ENCODE results near the gene RNU1-3. TPM values are rescaled to one million over a fixed set of nuclear protein-coding genes. Genes with fewer than 3 reads are reported as not detected.
"Not testable (repeated sequence)": the region's sequence is repeated elsewhere in the genome, so short reads cannot be mapped to it uniquely, and the experiment has no call there.

Gene RNU1-3
- total RNA-seq, 5 donors from 2014 or later (not counting 1 experiment from before 2014, with no cell fraction given), result 2,148 to 4,743 (median 3,650) TPM

GRCh38 chr1:16626409-16626983 is 40.3 kb downstream of the RNU1-3 start:
- H3K4me1 ChIP-seq (ENCODE audit: control insufficient read depth in 1 of 2, extremely low read depth in 1 of 2, insufficient read depth in 2 of 2, low read length in 2 of 2); H3K4me3 Mint-ChIP-seq; H3K27me3 Mint-ChIP-seq; H3K27me3 ChIP-seq (replicated peaks in 1 of 2; ENCODE audit: control insufficient read depth in 2 of 2, extremely low read depth in 1 of 2, insufficient read depth in 2 of 2, low read length in 1 of 2); H3K27ac Mint-ChIP-seq; H3K4me3 ChIP-seq (ENCODE audit: control insufficient read depth in 1 of 2, extremely low read depth in 1 of 2, low read length in 1 of 2); H3K27ac ChIP-seq (ENCODE audit: low read length); H3K9me3 ChIP-seq; POLR2A ChIA-PET; H3K4me1 Mint-ChIP-seq; H3K9me3 Mint-ChIP-seq; ATAC-seq (replicated peaks in 1 of 4); CTCF ChIA-PET: not testable (repeated sequence)
- 92% methylated on average over 14 of the region's 15 CpGs for WGBS (ENCODE audit: insufficient coverage)
- peaks cover 44% of the 10 kb centered on the region for H3K36me3 Mint-ChIP-seq
- H3K36me3 ChIP-seq (ENCODE audit: control insufficient read depth in 2 of 2, extremely low read depth in 1 of 2, insufficient read depth in 1 of 2, low read length in 1 of 2), result peaks cover 68 to 88% of the 10 kb centered on the region in 2 donors
- DNase-seq, result peak in 1 of 35 experiments; percentile 6

DNA sequence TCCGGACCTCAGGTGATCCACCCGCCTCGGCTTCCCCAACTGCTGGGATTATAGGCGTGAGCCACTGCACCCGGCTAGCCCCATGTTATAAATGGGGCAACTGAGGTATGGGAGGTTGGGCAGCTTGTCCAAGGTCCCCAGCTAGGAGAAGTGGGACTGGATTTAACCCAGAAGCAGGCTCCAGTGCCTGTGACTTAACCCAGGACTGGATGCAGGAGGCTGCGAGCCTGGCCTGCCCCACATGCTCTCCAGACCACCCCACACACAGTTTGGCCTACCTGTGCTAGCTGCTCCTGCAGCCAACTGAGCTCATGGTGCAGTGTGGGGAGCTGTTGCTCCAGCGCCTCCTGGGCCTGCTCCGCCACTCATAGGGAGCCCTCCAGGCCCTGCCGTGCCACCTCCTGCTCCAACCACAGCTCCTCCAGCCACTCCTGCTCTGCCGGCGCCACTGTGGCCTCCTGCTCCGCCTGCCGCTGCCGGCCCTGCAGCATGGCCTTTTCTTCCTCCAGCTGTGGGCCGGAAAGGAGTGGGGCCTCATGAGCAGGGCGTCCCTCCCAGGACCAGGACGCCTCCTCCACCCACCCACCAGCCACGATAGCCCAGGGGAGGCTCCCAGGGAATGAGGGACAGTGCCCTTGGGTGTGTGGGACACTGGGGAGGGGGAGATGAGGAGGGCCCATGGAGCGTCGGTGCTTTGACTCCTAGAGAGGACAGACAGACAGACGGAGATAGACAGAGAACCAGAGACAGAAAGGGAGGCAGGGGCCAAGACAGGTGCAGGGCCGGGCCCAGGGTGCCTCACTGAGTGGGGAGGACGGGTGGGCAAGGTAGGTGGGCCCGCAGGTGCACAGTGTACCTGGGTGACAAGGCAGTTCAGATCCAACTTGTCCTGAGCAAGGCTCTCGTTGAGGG is 41.0 kb downstream of the RNU1-3 start:
- Mint-ChIP-seq H3K27ac (no peak overlapping the region), H3K4me1 (no peaks in the 10 kb centered on the region), H3K27me3 (no peaks in the 10 kb centered on the region), H3K36me3 (peaks cover 40% of the 10 kb centered on the region), H3K4me3 (no peak overlapping the region), H3K9me3 (no peaks in the 10 kb centered on the region)
- 96% methylated on average over 22 of the region's 25 CpGs for WGBS (ENCODE audit: insufficient coverage)
- Histone ChIP-seq H3K27ac (ENCODE audit: low read length) (no peak overlapping the region), H3K4me3 (ENCODE audit: control insufficient read depth in 1 of 2, extremely low read depth in 1 of 2, low read length in 1 of 2) (no peak overlapping the region), H3K27me3 (replicated peaks in 1 of 2; ENCODE audit: control insufficient read depth in 2 of 2, extremely low read depth in 1 of 2, insufficient read depth in 2 of 2, low read length in 1 of 2) (no peaks in the 10 kb centered on the region), H3K4me1 (ENCODE audit: control insufficient read depth in 1 of 2, extremely low read depth in 1 of 2, insufficient read depth in 2 of 2, low read length in 2 of 2) (peaks cover 0 to 3% of the 10 kb centered on the region in 2 experiments), H3K36me3 (ENCODE audit: control insufficient read depth in 2 of 2, extremely low read depth in 1 of 2, insufficient read depth in 1 of 2, low read length in 1 of 2) (peaks cover 67 to 87% of the 10 kb centered on the region in 2 donors), H3K9me3 (no peaks in the 10 kb centered on the region)
- DNase-seq (peak in 1 of 35 experiments; percentile 34), ATAC-seq (replicated peaks in 1 of 4) (no peak)
- CTCF ChIA-PET, result interaction anchor here in 1 of 2 donors (0.5 kb wide), 1 partner anchor 9 kb away, joined by 6 read pairs; no protein-coding TSS in a partner anchor
- POLR2A ChIA-PET, result no interaction called here

DNA sequence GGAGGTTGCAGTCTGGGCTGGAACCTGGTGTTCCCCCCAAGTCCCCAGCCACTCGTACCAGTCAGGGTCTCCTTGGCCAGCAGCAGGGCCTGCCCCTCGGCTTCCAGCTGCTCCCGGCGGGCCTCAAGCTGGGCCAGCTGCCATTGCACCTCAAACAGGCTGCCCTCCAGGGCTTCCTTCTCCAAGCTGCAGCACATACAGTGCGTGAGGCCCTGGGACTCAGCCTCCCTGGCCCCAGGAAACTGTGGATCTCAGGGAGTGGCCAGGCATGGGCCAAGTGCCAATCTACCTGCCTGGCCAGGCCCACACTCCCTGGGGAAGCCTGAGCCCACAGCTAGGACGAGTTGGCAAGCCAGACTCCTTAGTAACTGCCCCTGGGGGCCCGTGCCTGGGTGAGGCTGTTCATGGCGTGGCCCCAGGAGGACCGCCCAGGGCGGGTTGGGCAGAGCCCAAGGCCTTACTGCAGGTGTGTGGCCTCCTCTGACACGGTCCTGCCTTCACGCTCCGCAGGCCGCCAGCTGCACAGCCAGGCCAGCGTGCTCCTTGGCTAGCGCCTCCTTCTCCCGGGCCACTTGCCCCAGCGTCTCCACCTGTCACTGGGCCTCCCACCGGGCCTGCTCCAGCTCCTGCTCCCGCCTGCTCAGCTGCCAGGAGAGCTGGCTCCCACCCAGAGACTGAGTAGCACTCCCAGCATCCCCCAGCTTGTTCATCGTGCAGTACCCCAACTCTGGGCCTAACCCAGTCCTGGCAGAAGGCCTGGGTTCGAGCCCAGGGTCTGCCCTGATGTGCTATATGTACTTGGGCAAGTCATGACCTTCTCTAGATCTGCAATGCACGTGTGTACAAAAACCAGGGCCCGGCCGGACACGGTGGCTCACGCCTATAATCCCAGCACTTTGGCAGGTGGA is 42.7 kb downstream of the RNU1-3 start:
- H3K9me3 ChIP-seq; H3K4me3 Mint-ChIP-seq; H3K4me1 ChIP-seq (ENCODE audit: control insufficient read depth in 1 of 2, extremely low read depth in 1 of 2, insufficient read depth in 2 of 2, low read length in 2 of 2); H3K4me1 Mint-ChIP-seq; H3K27me3 Mint-ChIP-seq; H3K4me3 ChIP-seq (ENCODE audit: control insufficient read depth in 1 of 2, extremely low read depth in 1 of 2, low read length in 1 of 2); ATAC-seq (replicated peaks in 1 of 4); H3K27ac Mint-ChIP-seq; H3K27me3 ChIP-seq (replicated peaks in 1 of 2; ENCODE audit: control insufficient read depth in 2 of 2, extremely low read depth in 1 of 2, insufficient read depth in 2 of 2, low read length in 1 of 2); H3K9me3 Mint-ChIP-seq; H3K27ac ChIP-seq (ENCODE audit: low read length); POLR2A ChIA-PET: not testable (repeated sequence)
- WGBS (ENCODE audit: insufficient coverage), result 95% methylated on average over 27 of the region's 27 CpGs
- peak in 3 of 35 experiments; percentile 5 to 38 (median 20) for DNase-seq
- peaks cover 30% of the 10 kb centered on the region for H3K36me3 Mint-ChIP-seq
- peaks cover 62 to 78% of the 10 kb centered on the region in 2 donors for H3K36me3 ChIP-seq (ENCODE audit: control insufficient read depth in 2 of 2, extremely low read depth in 1 of 2, insufficient read depth in 1 of 2, low read length in 1 of 2)
- CTCF ChIA-PET, result interaction anchor here in 1 of 2 donors (0.7 kb wide), 1 partner anchor 31 kb away, joined by 4 read pairs; no protein-coding TSS in a partner anchor

GRCh38 chr1:16623337-16623736 is 43.4 kb downstream of the RNU1-3 start:
- H3K4me1 Mint-ChIP-seq; H3K27ac ChIP-seq (ENCODE audit: low read length); H3K4me3 Mint-ChIP-seq; H3K27me3 ChIP-seq (replicated peaks in 1 of 2; ENCODE audit: control insufficient read depth in 2 of 2, extremely low read depth in 1 of 2, insufficient read depth in 2 of 2, low read length in 1 of 2); H3K27ac Mint-ChIP-seq; ATAC-seq (replicated peaks in 1 of 4); H3K27me3 Mint-ChIP-seq; H3K4me3 ChIP-seq (ENCODE audit: control insufficient read depth in 1 of 2, extremely low read depth in 1 of 2, low read length in 1 of 2); H3K9me3 ChIP-seq; CTCF ChIA-PET; H3K4me1 ChIP-seq (ENCODE audit: control insufficient read depth in 1 of 2, extremely low read depth in 1 of 2, insufficient read depth in 2 of 2, low read length in 2 of 2); POLR2A ChIA-PET; H3K9me3 Mint-ChIP-seq: not testable (repeated sequence)
- peaks cover 54 to 76% of the 10 kb centered on the region in 2 donors for H3K36me3 ChIP-seq (ENCODE audit: control insufficient read depth in 2 of 2, extremely low read depth in 1 of 2, insufficient read depth in 1 of 2, low read length in 1 of 2)
- WGBS (ENCODE audit: insufficient coverage), result 95% methylated on average over 7 of the region's 7 CpGs
- peaks cover 25% of the 10 kb centered on the region for H3K36me3 Mint-ChIP-seq
- DNase-seq, result peak in 2 of 35 experiments; percentile 5 to 17

DNA sequence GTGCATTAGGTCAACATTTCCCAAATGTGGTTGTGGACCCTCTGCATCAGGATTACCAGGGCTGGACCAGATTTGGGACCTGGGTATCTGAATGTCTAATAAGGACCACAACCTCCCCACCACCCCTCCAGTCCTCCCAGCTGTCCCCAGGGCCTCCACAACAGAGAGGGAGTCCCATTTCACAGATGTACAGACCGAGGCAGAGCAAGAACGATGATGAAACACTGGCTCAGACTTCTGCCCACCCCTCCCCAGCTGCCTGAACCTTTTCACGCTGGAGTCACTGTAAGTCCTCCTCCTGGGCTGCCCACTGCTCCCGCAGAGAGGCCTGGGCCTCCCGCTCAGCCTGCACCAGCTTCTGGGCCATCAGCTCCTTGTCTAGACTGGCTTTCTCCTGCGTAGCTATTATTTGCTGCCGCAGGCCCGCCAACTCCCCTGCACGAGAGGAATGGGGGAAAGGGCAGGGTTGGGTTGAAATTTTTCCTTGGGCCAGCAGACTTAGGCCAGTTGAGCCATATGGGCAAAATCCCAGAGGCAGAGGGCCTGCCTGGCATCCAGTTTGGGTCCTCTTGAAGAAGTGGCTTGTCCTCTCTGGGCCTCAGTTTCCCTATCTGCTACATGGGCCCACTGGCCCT is 45.0 kb downstream of the RNU1-3 start:
- H3K36me3 ChIP-seq (ENCODE audit: control insufficient read depth in 2 of 2, extremely low read depth in 1 of 2, insufficient read depth in 1 of 2, low read length in 1 of 2), result peaks cover 49 to 71% of the 10 kb centered on the region in 2 donors

More for the DNA sequence above, 45.0 kb downstream of the RNU1-3 start:
- H3K27me3 ChIP-seq (replicated peaks in 1 of 2; ENCODE audit: control insufficient read depth in 2 of 2, extremely low read depth in 1 of 2, insufficient read depth in 2 of 2, low read length in 1 of 2); H3K4me3 Mint-ChIP-seq; H3K27ac Mint-ChIP-seq; H3K27ac ChIP-seq (ENCODE audit: low read length); POLR2A ChIA-PET; H3K4me1 ChIP-seq (ENCODE audit: control insufficient read depth in 1 of 2, extremely low read depth in 1 of 2, insufficient read depth in 2 of 2, low read length in 2 of 2); ATAC-seq (replicated peaks in 1 of 4); H3K4me1 Mint-ChIP-seq; H3K27me3 Mint-ChIP-seq; H3K9me3 ChIP-seq; H3K9me3 Mint-ChIP-seq; H3K4me3 ChIP-seq (ENCODE audit: control insufficient read depth in 1 of 2, extremely low read depth in 1 of 2, low read length in 1 of 2): not testable (repeated sequence)
- 94% methylated on average over 8 of the region's 9 CpGs for WGBS (ENCODE audit: insufficient coverage)
- CTCF ChIA-PET, result interaction anchor here (0.6 to 1.2 kb wide), 3 partner anchors 113 to 324 kb away, joined by 3 to 4 read pairs (median 3); partner anchors contain the start of gene NECAP2 (in 1 of the 2)
- DNase-seq, result peak in 6 of 35 experiments; percentile 1 to 35 (median 8)
- peaks cover 18% of the 10 kb centered on the region for H3K36me3 Mint-ChIP-seq

Measured in T-cell (primary cell).